AG04449 (cell line): Measurements from ENCODE around the gene KIF26B.

Experiments used
- CTCF ChIA-PET: fragments of 350-600 bp; formaldehyde crosslinking; extraction: SDS; loops from one replicate; lab custom pipeline; 2021; ENCODE audit warnings: antibody characterized with exemption; lab: Yijun Ruan, JAX
- POLR2A ChIA-PET: fragments of 400-600, 350-600 bp; formaldehyde crosslinking; extraction: SDS; loops from one replicate; lab custom pipeline; 2020; ENCODE audit warnings: antibody characterized with exemption, inconsistent platforms; lab: Yijun Ruan, JAX
- DNase-seq: peaks from one replicate; pipeline ENCODE4 v3.0.0-alpha.2; 2010; ENCODE audit warnings: low read depth, low spot score
- H3K4me3 ChIP-seq: 2 replicates; pipeline ENCODE4 v1.5.1; 2011; ENCODE audit warnings: low read depth, mild to moderate bottlenecking, control low read depth, low read length
- CTCF ChIP-seq: IDR thresholded peaks from one replicate; pipeline ENCODE4 v1.5.1; 2011; ENCODE audit warnings: mild to moderate bottlenecking, moderate library complexity, low read length, control low read depth, inconsistent platforms; ENCODE audit not compliant: insufficient read depth; ENCODE audit errors: missing control alignments

Gene KIF26B

GRCh38 chr1:245679821-245680780 is 525.3 kb downstream of the KIF26B start:
- no peak for DNase-seq
- POLR2A ChIA-PET: no interaction called here
- TF ChIP-seq CTCF: no peak
- H3K4me3 ChIP-seq: no peak overlapping the region
- CTCF ChIA-PET: no interaction called here

- POLR2A ChIA-PET: no interaction called here
- no peak for TF ChIP-seq CTCF
- CTCF ChIA-PET: no interaction called here
- H3K4me3 ChIP-seq: no peak overlapping the region
- DNase-seq: no peak
These were observed 528.1 kb downstream of the KIF26B start for GRCh38 chr1:245682638-245683628.

GRCh38 chr1:245683676-245684075 is 528.9 kb downstream of the KIF26B start:
- ChIA-PET CTCF (no interaction called here), POLR2A (no interaction called here)
- no peak overlapping the region for H3K4me3 ChIP-seq
- no peak for DNase-seq
- TF ChIP-seq CTCF: no peak

GRCh38 chr1:245684166-245684565 is 529.4 kb downstream of the KIF26B start:
- CTCF ChIA-PET: no interaction called here
- TF ChIP-seq CTCF: no peak
- H3K4me3 ChIP-seq: no peak overlapping the region
- POLR2A ChIA-PET: no interaction called here
- DNase-seq: no peak

GRCh38 chr1:245684571-245684970 is 529.8 kb downstream of the KIF26B start:
- TF ChIP-seq CTCF: no peak
- DNase-seq: no peak
- no peak overlapping the region for H3K4me3 ChIP-seq
- ChIA-PET CTCF (no interaction called here), POLR2A (no interaction called here)
